ENCODE results near the gene MAP4K4. TPM values are rescaled to one million over a fixed set of nuclear protein-coding genes. Genes with fewer than 3 reads are reported as not detected.

MAP4K4 gene
- total RNA-seq, 1 experiment from 2014 or later = 162 TPM

- POLR2A ChIA-PET = no interaction called here
- Mint-ChIP-seq H3K27me3 (ENCODE audit: insufficient read depth, unreplicated experiment) (no peaks in the 10 kb centered on the region), H3K9me3 (ENCODE audit: unreplicated experiment) (no peaks in the 10 kb centered on the region), H3K27ac (ENCODE audit: low read depth, unreplicated experiment) (no peak overlapping the region), H3K4me1 (ENCODE audit: insufficient read depth, unreplicated experiment) (peaks cover 24% of the 10 kb centered on the region), H3K4me3 (ENCODE audit: unreplicated experiment) (no peak overlapping the region), H3K36me3 (ENCODE audit: insufficient read depth, unreplicated experiment) (peaks cover 15% of the 10 kb centered on the region)
- CTCF ChIA-PET = interaction anchor here (0.6 to 0.7 kb wide), 2 partner anchors 11 to 15 kb away, joined by 3 read pairs; no protein-coding TSS in a partner anchor
- intact Hi-C loops (cut with micrococcal nuclease) = no loop called here
- no TSS peak for BruUV-seq (replicated peaks)
- no peak for DNase-seq (ENCODE audit: unreplicated experiment)
- TF ChIP-seq, protein P1, sequence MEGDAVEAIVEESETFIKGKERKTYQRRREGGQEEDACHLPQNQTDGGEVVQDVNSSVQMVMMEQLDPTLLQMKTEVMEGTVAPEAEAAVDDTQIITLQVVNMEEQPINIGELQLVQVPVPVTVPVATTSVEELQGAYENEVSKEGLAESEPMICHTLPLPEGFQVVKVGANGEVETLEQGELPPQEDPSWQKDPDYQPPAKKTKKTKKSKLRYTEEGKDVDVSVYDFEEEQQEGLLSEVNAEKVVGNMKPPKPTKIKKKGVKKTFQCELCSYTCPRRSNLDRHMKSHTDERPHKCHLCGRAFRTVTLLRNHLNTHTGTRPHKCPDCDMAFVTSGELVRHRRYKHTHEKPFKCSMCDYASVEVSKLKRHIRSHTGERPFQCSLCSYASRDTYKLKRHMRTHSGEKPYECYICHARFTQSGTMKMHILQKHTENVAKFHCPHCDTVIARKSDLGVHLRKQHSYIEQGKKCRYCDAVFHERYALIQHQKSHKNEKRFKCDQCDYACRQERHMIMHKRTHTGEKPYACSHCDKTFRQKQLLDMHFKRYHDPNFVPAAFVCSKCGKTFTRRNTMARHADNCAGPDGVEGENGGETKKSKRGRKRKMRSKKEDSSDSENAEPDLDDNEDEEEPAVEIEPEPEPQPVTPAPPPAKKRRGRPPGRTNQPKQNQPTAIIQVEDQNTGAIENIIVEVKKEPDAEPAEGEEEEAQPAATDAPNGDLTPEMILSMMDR (IDR thresholded peaks at IDR 0.05; ENCODE audit: unreplicated experiment) = no peak
Measured at GRCh38 chr2:101778102-101778501, 80.6 kb downstream of the MAP4K4 start.

- H3K27me3 Mint-ChIP-seq (ENCODE audit: insufficient read depth, unreplicated experiment) = no peaks in the 10 kb centered on the region
- no TSS peak for BruUV-seq (replicated peaks)
- H3K4me1 Mint-ChIP-seq (ENCODE audit: insufficient read depth, unreplicated experiment) = peaks cover 28% of the 10 kb centered on the region
- POLR2A ChIA-PET = interaction anchor here (2.1 to 2.6 kb wide), 2 partner anchors 8 to 13 kb away, joined by 9 to 10 read pairs; no protein-coding TSS in a partner anchor
- H3K36me3 Mint-ChIP-seq (ENCODE audit: insufficient read depth, unreplicated experiment) = peaks cover 19% of the 10 kb centered on the region
- H3K27ac Mint-ChIP-seq (ENCODE audit: low read depth, unreplicated experiment) = no peak overlapping the region
- no peak overlapping the region for H3K4me3 Mint-ChIP-seq (ENCODE audit: unreplicated experiment)
- DNase-seq (ENCODE audit: unreplicated experiment) = no peak
- no peaks in the 10 kb centered on the region for H3K9me3 Mint-ChIP-seq (ENCODE audit: unreplicated experiment)
- TF ChIP-seq, protein P1 (IDR thresholded peaks at IDR 0.05; ENCODE audit: unreplicated experiment) = no peak
- intact Hi-C loops (cut with micrococcal nuclease) = no loop called here
- CTCF ChIA-PET = interaction anchor here (0.9 to 3.6 kb wide), 2 partner anchors 9 to 14 kb away, joined by 4 to 22 read pairs; no protein-coding TSS in a partner anchor
Measured at GRCh38 chr2:101779190-101779589, 81.7 kb downstream of the MAP4K4 start.

DNA sequence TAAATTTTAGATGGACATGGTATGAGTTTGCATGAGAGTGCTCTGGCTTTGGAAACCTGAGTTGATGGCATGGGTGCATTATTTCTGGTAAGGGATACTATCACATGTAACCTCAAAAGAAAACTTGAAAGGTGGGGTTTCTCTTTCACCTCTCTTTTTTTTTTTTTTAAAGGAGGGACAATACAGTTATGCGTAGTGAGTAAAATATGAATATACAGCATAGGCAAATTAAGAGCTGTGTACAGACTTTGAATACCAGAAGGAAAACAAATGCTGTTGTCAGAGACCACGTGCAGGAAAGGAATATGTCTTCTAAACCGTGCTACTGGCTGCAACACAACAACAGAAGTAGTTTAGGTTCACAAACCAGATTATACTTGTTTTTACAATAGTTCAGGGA is 82.1 kb downstream of the MAP4K4 start:
- CTCF ChIA-PET = interaction anchor here (0.9 to 3.6 kb wide), 2 partner anchors 10 to 14 kb away, joined by 4 to 22 read pairs; no protein-coding TSS in a partner anchor
- H3K4me3 Mint-ChIP-seq (ENCODE audit: unreplicated experiment) = no peak overlapping the region
- no peak overlapping the region for H3K27ac Mint-ChIP-seq (ENCODE audit: low read depth, unreplicated experiment)
- intact Hi-C loops (cut with micrococcal nuclease) = no loop called here
- TF ChIP-seq, protein P1 (IDR thresholded peaks at IDR 0.05; ENCODE audit: unreplicated experiment) = no peak
- BruUV-seq (replicated peaks) = no TSS peak
- POLR2A ChIA-PET = interaction anchor here (2.1 to 2.6 kb wide), 2 partner anchors 9 to 13 kb away, joined by 9 to 10 read pairs; no protein-coding TSS in a partner anchor
- peaks cover 29% of the 10 kb centered on the region for H3K4me1 Mint-ChIP-seq (ENCODE audit: insufficient read depth, unreplicated experiment)
- DNase-seq (ENCODE audit: unreplicated experiment) = no peak
- no peaks in the 10 kb centered on the region for H3K27me3 Mint-ChIP-seq (ENCODE audit: insufficient read depth, unreplicated experiment)
- H3K9me3 Mint-ChIP-seq (ENCODE audit: unreplicated experiment) = no peaks in the 10 kb centered on the region
- H3K36me3 Mint-ChIP-seq (ENCODE audit: insufficient read depth, unreplicated experiment) = peaks cover 21% of the 10 kb centered on the region

DNA sequence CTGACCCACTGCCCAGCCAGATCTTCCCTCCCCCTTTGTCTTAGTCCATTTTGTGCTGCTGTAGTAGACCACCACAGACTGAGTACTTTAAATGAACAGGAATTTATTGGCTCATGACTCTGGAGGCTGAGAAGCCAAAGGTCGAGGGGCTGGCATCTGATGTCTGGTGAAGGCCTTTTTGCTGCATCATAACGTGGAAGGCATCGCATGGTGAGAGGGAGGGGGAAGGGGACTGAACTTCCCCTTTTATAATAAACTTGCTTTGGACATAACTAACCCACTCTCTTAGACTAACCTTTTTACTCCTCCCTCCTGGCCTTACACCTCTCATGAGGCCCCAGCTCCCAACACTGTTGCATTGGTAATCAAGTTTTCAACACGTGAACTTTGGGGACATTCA is 83.8 kb downstream of the MAP4K4 start:
- BruUV-seq (replicated peaks) = no TSS peak
- TF ChIP-seq, protein P1 (IDR thresholded peaks at IDR 0.05; ENCODE audit: unreplicated experiment) = no peak
- CTCF ChIA-PET = interaction anchor here (3.6 kb wide), 1 partner anchor 11 kb away, joined by 22 read pairs; no protein-coding TSS in a partner anchor
- Mint-ChIP-seq H3K9me3 (ENCODE audit: unreplicated experiment) (no peaks in the 10 kb centered on the region), H3K27ac (ENCODE audit: low read depth, unreplicated experiment) (no peak overlapping the region), H3K27me3 (ENCODE audit: insufficient read depth, unreplicated experiment) (no peaks in the 10 kb centered on the region), H3K4me1 (ENCODE audit: insufficient read depth, unreplicated experiment) (peaks cover 27% of the 10 kb centered on the region), H3K36me3 (ENCODE audit: insufficient read depth, unreplicated experiment) (peaks cover 21% of the 10 kb centered on the region), H3K4me3 (ENCODE audit: unreplicated experiment) (no peak overlapping the region)
- DNase-seq (ENCODE audit: unreplicated experiment) = no peak
- intact Hi-C loops (cut with micrococcal nuclease) = no loop called here
- POLR2A ChIA-PET = interaction anchor here (1.2 to 2.6 kb wide), 3 partner anchors 10 to 32 kb away, joined by 3 to 10 read pairs (median 4); no protein-coding TSS in a partner anchor

Measured in MCF 10A (cell line).